ENCODE data around the gene SLC18A2.

GRCh38 chr10:117216028-117216427, 24.9 kb upstream of the SLC18A2 start:
- no peak for TF ChIP-seq CTCF (IDR thresholded peaks at IDR 0.05; ENCODE audit: low read length)
- TF ChIP-seq EZH2 (IDR thresholded peaks at IDR 0.05; ENCODE audit: borderline replicate concordance, low read length), result no peak

Measured in OCI-LY1 (cell line).